ENCODE measurements around the gene NEK9.

DNA sequence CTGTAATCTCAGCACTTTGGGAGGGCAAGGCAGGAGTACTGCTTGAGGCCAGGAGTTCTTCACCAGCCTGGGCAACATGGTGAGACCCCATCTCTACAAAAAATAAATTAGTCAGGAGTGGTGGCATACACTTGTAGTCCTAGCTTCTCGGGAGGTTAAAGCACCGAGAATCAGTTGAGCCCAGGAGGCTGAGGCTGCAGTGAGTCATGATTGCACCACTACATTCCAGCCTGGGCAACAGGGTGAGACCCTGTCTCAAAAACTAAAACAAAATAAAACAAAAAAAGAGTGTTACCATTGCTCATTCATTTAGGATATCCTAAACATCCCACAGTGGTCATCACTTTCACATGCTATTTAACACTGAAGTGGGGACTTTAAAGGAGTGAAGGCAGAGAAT, 7.8 kb downstream of the NEK9 start:
- TF ChIP-seq, protein P1, sequence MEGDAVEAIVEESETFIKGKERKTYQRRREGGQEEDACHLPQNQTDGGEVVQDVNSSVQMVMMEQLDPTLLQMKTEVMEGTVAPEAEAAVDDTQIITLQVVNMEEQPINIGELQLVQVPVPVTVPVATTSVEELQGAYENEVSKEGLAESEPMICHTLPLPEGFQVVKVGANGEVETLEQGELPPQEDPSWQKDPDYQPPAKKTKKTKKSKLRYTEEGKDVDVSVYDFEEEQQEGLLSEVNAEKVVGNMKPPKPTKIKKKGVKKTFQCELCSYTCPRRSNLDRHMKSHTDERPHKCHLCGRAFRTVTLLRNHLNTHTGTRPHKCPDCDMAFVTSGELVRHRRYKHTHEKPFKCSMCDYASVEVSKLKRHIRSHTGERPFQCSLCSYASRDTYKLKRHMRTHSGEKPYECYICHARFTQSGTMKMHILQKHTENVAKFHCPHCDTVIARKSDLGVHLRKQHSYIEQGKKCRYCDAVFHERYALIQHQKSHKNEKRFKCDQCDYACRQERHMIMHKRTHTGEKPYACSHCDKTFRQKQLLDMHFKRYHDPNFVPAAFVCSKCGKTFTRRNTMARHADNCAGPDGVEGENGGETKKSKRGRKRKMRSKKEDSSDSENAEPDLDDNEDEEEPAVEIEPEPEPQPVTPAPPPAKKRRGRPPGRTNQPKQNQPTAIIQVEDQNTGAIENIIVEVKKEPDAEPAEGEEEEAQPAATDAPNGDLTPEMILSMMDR (IDR thresholded peaks at IDR 0.05; ENCODE audit: insufficient read depth, low read length, poor library complexity, severe bottlenecking) = no peak
- TF ChIP-seq EZH2phosphoT487 (conservative IDR thresholded peaks at IDR 0.05; ENCODE audit: low read length) = no peak

Measured in SU-DHL-6 (cell line).